ENCODE data around the gene DHX35.

DNA sequence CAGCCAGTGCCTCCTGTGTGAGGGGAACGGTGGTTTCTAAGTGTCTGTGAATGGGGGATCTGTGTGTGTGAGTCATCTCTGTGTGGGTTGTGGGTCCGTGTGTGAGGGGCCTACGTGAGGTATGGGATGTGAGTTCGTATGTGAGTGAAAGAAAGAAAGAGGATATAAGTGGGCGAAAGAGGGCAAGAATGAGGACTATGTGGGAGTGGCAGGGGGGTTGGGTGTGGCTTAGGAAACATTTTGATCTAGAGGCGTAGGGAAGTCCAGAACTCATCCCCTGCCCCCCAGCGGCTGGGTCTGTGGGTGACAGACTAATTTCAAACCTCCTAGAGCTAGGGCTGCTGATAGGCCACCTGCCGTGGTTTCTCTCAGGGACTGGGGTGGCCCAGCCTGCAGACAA lies 35.5 kb downstream of the DHX35 start:
- TF ChIP-seq, protein P1, sequence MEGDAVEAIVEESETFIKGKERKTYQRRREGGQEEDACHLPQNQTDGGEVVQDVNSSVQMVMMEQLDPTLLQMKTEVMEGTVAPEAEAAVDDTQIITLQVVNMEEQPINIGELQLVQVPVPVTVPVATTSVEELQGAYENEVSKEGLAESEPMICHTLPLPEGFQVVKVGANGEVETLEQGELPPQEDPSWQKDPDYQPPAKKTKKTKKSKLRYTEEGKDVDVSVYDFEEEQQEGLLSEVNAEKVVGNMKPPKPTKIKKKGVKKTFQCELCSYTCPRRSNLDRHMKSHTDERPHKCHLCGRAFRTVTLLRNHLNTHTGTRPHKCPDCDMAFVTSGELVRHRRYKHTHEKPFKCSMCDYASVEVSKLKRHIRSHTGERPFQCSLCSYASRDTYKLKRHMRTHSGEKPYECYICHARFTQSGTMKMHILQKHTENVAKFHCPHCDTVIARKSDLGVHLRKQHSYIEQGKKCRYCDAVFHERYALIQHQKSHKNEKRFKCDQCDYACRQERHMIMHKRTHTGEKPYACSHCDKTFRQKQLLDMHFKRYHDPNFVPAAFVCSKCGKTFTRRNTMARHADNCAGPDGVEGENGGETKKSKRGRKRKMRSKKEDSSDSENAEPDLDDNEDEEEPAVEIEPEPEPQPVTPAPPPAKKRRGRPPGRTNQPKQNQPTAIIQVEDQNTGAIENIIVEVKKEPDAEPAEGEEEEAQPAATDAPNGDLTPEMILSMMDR (conservative IDR thresholded peaks at IDR 0.05; ENCODE audit: low read depth in 2 of 2), result no peak
- no peak for TF ChIP-seq POLR2AphosphoS5 (IDR thresholded peaks at IDR 0.05; ENCODE audit: low read depth)
